NB4 (cell line): Measurements from ENCODE around the gene DENND4C.

Experiments
- DNase-seq: peaks from one replicate; pipeline ENCODE4 v3.0.0; 2010; ENCODE audit warnings: low read depth
- H3K4me3 ChIP-seq: one replicate; pipeline ENCODE4 v1.5.1; 2011; ENCODE audit warnings: mild to moderate bottlenecking, low read depth, low read length, moderate library complexity
- MAX ChIP-seq: IDR thresholded peaks from 2 replicates; pipeline ENCODE4 v1.6.1; 2011; ENCODE audit warnings: low read depth, low read length
- MYC ChIP-seq: IDR thresholded peaks from 2 replicates; pipeline ENCODE4 v1.6.1; 2011; ENCODE audit warnings: low read depth, low read length
- POLR2A ChIP-seq: IDR thresholded peaks from 2 replicates; pipeline ENCODE4 v1.6.1; 2011; ENCODE audit warnings: mild to moderate bottlenecking; ENCODE audit not compliant: insufficient read length; ENCODE audit errors: extremely low read depth
- TF ChIP-seq, protein P1 (sequence below): IDR thresholded peaks from one replicate; pipeline ENCODE4 v1.5.1; 2012; ENCODE audit warnings: low read depth, low read length

The DENND4C gene

GRCh38 chr9:19230355-19231125, at the start of gene DENND4C:
Gene DENND4C, plus strand, starts transcription at chr9:19230693. Its CDS starts 45,482 bp downstream, at chr9:19276175.
- H3K4me3 ChIP-seq = peak within 1 kb of the TSS; percentile 82
- TF ChIP-seq MYC (peak; percentile 76), MAX (peak; percentile 27; the same call in 1 of the 2 replicates), POLR2A (peak; percentile 66)
- TF ChIP-seq, protein P1, sequence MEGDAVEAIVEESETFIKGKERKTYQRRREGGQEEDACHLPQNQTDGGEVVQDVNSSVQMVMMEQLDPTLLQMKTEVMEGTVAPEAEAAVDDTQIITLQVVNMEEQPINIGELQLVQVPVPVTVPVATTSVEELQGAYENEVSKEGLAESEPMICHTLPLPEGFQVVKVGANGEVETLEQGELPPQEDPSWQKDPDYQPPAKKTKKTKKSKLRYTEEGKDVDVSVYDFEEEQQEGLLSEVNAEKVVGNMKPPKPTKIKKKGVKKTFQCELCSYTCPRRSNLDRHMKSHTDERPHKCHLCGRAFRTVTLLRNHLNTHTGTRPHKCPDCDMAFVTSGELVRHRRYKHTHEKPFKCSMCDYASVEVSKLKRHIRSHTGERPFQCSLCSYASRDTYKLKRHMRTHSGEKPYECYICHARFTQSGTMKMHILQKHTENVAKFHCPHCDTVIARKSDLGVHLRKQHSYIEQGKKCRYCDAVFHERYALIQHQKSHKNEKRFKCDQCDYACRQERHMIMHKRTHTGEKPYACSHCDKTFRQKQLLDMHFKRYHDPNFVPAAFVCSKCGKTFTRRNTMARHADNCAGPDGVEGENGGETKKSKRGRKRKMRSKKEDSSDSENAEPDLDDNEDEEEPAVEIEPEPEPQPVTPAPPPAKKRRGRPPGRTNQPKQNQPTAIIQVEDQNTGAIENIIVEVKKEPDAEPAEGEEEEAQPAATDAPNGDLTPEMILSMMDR = peak; percentile 7

DNA sequence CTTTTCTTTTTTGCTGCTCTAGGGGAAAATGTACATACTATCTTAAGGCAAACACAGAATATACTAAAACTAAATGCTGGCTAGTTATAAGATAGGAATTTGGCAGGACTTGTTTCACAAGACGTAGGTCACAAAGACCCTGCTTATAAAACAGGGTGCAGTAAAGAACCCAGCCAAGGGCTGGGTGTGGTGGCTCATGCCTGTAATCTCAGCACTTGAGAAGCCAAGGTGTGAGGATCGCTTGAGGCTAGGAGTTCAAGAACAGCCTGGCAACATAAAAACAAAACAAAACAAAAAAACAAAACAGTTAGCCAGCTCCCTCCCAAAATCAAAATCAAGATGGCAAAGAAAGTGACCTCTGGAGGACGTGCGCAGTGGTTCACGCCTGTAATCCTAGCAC, 49.5 kb upstream of the DENND4C start:
- TF ChIP-seq, protein P1 = no peak
- TF ChIP-seq MAX = no peak
- no peak for TF ChIP-seq MYC
- no peak for TF ChIP-seq POLR2A
- no peak for DNase-seq
- H3K4me3 ChIP-seq = no peak overlapping the region

More at GRCh38 chr9:19230355-19231125, at the start of gene DENND4C:
- peak; percentile 99 for DNase-seq

DNA sequence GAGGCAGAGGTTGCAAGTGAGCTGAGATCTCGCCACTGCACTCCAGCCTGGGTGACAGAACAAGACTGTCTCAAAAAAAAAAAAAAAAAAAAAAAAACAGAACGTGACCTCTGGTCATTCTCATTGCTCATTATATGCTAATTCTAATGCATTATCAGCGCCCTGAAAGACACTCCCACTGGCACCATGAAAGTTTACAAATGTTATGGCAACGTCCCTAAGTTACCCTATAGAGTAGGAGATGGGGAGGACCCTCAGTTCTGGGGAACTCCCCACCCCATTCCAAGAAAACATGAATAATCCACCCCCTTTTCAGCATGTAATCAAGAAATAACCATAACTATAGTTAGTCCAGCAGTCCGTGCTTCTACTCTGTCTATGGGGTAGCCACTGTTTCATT, 48.9 kb upstream of the DENND4C start:
- TF ChIP-seq POLR2A (no peak), MYC (no peak), MAX (no peak)
- TF ChIP-seq, protein P1 = no peak
- DNase-seq = no peak
- H3K4me3 ChIP-seq = no peak overlapping the region

GRCh38 chr9:19184144-19184917, 46.2 kb upstream of the DENND4C start:
- peak overlapping the region; percentile 6 for H3K4me3 ChIP-seq
- TF ChIP-seq MAX (peak; percentile 74), MYC (peak; percentile 81), POLR2A (no peak)
- TF ChIP-seq, protein P1 = no peak
- peak; percentile 97 for DNase-seq

GRCh38 chr9:19185191-19185590, 45.3 kb upstream of the DENND4C start:
- no peak for TF ChIP-seq MYC
- TF ChIP-seq, protein P1 = no peak
- DNase-seq = no peak
- no peak overlapping the region for H3K4me3 ChIP-seq
